IPS DF 6.9 (cell line): Measurements from ENCODE around the gene ADORA1.

Source experiments
- DNase-seq: peaks from one replicate; pipeline ENCODE4 v3.0.0-alpha.2; 2013; ENCODE audit warnings: low read depth, low spot score
- H3K27ac ChIP-seq: one replicate; pipeline ENCODE4 v1.5.1; 2013; ENCODE audit warnings: low read length, control low read depth
- H3K27me3 ChIP-seq: 2 replicates; pipeline ENCODE4 v1.6.1; 2013; ENCODE audit warnings: mild to moderate bottlenecking, low read length; ENCODE audit not compliant: control insufficient read depth, insufficient read depth
- H3K36me3 ChIP-seq: 2 replicates; pipeline ENCODE4 v1.6.1; 2013; ENCODE audit warnings: low read length; ENCODE audit not compliant: control insufficient read depth, insufficient read depth
- H3K4me1 ChIP-seq: 2 replicates; pipeline ENCODE4 v1.6.1; 2013; ENCODE audit warnings: low read length; ENCODE audit not compliant: control insufficient read depth, insufficient read depth
- H3K4me3 ChIP-seq: 2 replicates; pipeline ENCODE4 v1.5.1; 2013; ENCODE audit warnings: mild to moderate bottlenecking, low read length
- H3K9me3 ChIP-seq: 2 replicates; pipeline ENCODE4 v1.6.1; 2013; ENCODE audit warnings: low read length, inconsistent platforms; ENCODE audit not compliant: control insufficient read depth, insufficient read depth
- WGBS: extraction: QIAGEN DNeasy Blood & Tissue Kit; methylation state at CpG from one replicate; pipeline ENCODE4 v1.1.7; 2013; ENCODE audit warnings: mixed read lengths, missing lambda C conversion rate; ENCODE audit not compliant: insufficient read length, insufficient coverage; 5-methylcytosine and 5-hydroxymethylcytosine counted together

Gene ADORA1

DNA sequence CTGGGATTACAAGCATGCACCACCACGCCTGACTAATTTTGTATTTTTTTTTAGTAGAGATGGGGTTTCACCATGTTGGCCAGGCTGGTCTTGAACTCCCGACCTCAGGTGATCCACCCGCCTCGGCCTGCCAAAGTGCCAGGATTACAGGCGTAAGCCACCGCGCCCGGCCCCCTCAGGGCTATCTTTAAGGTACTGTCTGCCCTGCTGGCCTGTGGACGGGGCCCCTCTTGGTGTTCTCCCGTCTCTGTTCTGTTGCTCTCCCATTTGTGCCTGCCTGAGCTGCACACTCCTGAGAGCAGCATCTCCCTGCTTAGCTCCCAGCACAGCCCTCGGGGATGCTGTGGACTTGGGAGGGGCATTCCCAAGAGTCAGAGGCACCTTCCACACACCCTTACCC lies 34.2 kb downstream of the ADORA1 start:
- Histone ChIP-seq H3K9me3 (no peaks in the 10 kb centered on the region), H3K27me3 (no peaks in the 10 kb centered on the region)
- WGBS: no CpG with 5 or more reads among the region's 11 CpGs

DNA sequence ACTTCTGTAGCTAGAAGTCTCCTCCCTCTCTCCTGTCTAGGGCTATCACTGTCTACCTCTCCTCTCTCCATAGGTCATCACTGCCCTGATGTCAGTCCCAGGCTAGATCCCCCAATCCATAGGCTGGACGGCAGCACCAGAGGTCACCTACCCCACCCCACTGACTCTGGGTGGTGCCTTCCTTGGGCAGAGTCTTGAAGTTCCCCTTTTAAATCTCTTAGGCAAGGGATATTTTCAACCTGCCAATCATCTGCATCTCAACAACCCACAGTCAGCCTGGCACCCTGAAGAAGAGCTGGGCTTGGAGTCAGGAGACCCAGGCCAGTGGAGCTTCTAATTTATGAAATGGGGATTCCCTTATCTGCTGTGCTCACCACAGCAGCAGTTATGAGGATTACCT lies 34.9 kb downstream of the ADORA1 start:
- Histone ChIP-seq H3K4me3 (no peak overlapping the region), H3K27me3 (no peaks in the 10 kb centered on the region), H3K27ac (no peak overlapping the region), H3K4me1 (no peaks in the 10 kb centered on the region; the same call in 1 of the 2 replicates), H3K9me3 (no peaks in the 10 kb centered on the region), H3K36me3 (no peaks in the 10 kb centered on the region)
- DNase-seq: no peak
- WGBS: no CpG with 5 or more reads among the region's 1 CpG

More for the DNA sequence above, 34.2 kb downstream of the ADORA1 start:
- H3K4me3 ChIP-seq: no peak overlapping the region
- no peak overlapping the region for H3K27ac ChIP-seq
- H3K4me1 ChIP-seq: no peaks in the 10 kb centered on the region; the same call in 1 of the 2 replicates
- no peaks in the 10 kb centered on the region for H3K36me3 ChIP-seq
- no peak for DNase-seq

DNA sequence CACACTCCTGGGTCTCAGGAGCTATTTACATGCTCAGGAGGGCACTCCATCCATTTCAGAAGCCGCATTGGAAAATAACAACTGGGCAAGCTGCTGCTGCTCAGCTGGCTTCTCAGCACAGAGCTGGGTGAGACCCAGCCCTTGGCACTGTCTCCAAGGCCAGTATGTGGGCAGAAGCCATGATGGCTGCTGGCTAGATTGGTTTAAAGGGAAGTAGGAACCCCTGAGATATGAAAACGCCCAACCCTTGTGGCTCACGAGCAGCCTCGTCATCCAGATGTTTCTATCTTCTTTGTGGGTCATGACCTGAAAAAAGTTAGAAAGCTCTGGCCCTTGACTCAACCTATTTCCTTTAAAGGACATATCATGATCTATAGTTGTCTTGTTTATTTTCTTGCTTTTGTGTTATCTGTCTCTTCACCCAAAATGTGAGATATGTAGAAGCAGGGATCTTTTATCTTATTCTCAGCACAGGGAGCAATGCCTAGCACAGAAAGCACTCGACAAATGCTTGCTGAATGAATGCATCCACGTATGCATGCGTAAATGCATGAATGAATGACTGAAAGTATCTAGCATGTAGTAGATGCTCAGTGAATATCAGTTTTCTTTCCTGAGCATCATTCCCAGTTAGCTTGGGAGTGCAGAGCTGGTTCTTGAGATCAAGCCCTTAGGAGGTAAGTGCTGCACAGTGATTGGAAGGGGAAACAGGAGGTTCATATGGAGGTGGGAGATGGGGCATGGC lies 36.5 kb downstream of the ADORA1 start:
- Histone ChIP-seq H3K27me3 (no peaks in the 10 kb centered on the region), H3K4me1 (no peaks in the 10 kb centered on the region; the same call in 1 of the 2 replicates), H3K4me3 (no peak overlapping the region), H3K9me3 (no peaks in the 10 kb centered on the region), H3K27ac (no peak overlapping the region), H3K36me3 (no peaks in the 10 kb centered on the region)
- no CpG with 5 or more reads among the region's 7 CpGs for WGBS
- no peak for DNase-seq

DNA sequence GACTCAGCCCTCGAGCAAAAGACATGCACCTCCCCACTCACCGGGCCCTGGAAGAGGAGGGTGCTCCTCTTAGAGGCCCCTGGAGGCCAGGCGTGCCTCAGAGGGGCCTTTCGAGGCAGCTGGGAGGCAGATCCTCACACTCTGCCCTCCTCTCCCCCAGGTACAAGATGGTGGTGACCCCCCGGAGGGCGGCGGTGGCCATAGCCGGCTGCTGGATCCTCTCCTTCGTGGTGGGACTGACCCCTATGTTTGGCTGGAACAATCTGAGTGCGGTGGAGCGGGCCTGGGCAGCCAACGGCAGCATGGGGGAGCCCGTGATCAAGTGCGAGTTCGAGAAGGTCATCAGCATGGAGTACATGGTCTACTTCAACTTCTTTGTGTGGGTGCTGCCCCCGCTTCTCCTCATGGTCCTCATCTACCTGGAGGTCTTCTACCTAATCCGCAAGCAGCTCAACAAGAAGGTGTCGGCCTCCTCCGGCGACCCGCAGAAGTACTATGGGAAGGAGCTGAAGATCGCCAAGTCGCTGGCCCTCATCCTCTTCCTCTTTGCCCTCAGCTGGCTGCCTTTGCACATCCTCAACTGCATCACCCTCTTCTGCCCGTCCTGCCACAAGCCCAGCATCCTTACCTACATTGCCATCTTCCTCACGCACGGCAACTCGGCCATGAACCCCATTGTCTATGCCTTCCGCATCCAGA lies 37.7 kb downstream of the ADORA1 start:
- H3K9me3 ChIP-seq: no peaks in the 10 kb centered on the region
- H3K27me3 ChIP-seq: no peaks in the 10 kb centered on the region
- H3K27ac ChIP-seq: no peak overlapping the region
- H3K36me3 ChIP-seq: no peaks in the 10 kb centered on the region
- WGBS: no CpG with 5 or more reads among the region's 28 CpGs
- H3K4me3 ChIP-seq: no peak overlapping the region
- H3K4me1 ChIP-seq: no peaks in the 10 kb centered on the region; the same call in 1 of the 2 replicates
- DNase-seq: no peak

DNA sequence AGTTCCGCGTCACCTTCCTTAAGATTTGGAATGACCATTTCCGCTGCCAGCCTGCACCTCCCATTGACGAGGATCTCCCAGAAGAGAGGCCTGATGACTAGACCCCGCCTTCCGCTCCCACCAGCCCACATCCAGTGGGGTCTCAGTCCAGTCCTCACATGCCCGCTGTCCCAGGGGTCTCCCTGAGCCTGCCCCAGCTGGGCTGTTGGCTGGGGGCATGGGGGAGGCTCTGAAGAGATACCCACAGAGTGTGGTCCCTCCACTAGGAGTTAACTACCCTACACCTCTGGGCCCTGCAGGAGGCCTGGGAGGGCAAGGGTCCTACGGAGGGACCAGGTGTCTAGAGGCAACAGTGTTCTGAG lies 38.3 kb downstream of the ADORA1 start:
- H3K27me3 ChIP-seq: no peaks in the 10 kb centered on the region
- no peaks in the 10 kb centered on the region for H3K36me3 ChIP-seq
- no peak for DNase-seq
- H3K9me3 ChIP-seq: no peaks in the 10 kb centered on the region
- no peak overlapping the region for H3K4me3 ChIP-seq
- H3K4me1 ChIP-seq: no peaks in the 10 kb centered on the region; the same call in 1 of the 2 replicates
- H3K27ac ChIP-seq: no peak overlapping the region
- WGBS: no CpG with 5 or more reads among the region's 8 CpGs

DNA sequence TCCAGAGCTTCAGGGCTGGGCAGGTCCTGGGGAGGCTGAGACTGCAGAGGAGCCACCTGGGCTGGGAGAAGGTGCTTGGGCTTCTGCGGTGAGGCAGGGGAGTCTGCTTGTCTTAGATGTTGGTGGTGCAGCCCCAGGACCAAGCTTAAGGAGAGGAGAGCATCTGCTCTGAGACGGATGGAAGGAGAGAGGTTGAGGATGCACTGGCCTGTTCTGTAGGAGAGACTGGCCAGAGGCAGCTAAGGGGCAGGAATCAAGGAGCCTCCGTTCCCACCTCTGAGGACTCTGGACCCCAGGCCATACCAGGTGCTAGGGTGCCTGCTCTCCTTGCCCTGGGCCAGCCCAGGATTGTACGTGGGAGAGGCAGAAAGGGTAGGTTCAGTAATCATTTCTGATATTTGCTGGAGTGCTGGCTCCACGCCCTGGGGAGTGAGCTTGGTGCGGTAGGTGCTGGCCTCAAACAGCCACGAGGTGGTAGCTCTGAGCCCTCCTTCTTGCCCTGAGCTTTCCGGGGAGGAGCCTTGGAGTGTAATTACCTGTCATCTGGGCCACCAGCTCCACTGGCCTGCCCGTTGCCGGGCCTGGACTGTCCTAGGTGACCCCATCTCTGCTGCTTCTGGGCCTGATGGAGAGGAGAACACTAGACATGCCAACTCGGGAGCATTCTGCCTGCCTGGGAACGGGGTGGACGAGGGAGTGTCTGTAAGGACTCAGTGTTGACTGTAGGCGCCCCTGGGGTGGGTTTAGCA lies 38.8 kb downstream of the ADORA1 start:
- no peaks in the 10 kb centered on the region for H3K27me3 ChIP-seq
- H3K27ac ChIP-seq: no peak overlapping the region
- no peaks in the 10 kb centered on the region; the same call in 1 of the 2 replicates for H3K4me1 ChIP-seq
- H3K4me3 ChIP-seq: no peak overlapping the region
- no peak for DNase-seq
- no CpG with 5 or more reads among the region's 14 CpGs for WGBS
- no peaks in the 10 kb centered on the region for H3K9me3 ChIP-seq
- no peaks in the 10 kb centered on the region for H3K36me3 ChIP-seq

DNA sequence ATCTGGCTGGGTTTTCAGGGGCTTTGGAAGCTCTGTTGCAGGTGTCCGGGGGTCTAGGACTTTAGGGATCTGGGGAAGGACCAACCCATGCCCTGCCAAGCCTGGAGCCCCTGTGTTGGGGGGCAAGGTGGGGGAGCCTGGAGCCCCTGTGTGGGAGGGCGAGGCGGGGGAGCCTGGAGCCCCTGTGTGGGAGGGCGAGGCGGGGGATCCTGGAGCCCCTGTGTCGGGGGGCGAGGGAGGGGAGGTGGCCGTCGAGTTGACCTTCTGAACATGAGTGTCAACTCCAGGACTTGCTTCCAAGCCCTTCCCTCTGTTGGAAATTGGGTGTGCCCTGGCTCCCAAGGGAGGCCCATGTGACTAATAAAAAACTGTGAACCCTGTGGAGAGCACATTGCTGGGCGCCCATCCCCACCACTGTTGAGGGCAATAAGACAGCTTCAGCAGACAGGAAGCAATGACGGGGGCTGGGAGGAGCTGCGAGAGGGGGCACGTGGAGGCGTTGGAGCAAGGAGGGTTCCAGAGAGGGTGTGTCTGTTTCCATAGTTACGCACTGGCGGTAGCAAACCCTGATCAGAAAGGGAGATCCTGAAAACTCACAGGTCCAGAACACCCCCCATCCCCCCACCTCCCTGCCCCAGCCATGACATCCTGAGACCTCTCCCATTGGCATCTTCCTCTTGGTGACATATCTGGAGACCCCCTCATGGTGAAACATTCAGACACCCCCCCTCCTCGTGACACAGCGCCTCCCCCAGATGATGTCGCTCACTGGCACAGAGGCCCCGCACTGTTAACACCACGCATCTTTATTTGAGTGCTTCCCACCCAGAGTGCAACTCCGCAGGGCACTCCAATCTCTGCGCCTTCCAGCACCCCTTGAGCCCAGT lies 39.7 kb downstream of the ADORA1 start:
- H3K9me3 ChIP-seq: no peaks in the 10 kb centered on the region
- no peak for DNase-seq
- H3K27ac ChIP-seq: no peak overlapping the region
- no peaks in the 10 kb centered on the region; the same call in 1 of the 2 replicates for H3K4me1 ChIP-seq
- H3K36me3 ChIP-seq: no peaks in the 10 kb centered on the region
- no peaks in the 10 kb centered on the region for H3K27me3 ChIP-seq
- WGBS: no CpG with 5 or more reads among the region's 23 CpGs
- no peak overlapping the region for H3K4me3 ChIP-seq

DNA sequence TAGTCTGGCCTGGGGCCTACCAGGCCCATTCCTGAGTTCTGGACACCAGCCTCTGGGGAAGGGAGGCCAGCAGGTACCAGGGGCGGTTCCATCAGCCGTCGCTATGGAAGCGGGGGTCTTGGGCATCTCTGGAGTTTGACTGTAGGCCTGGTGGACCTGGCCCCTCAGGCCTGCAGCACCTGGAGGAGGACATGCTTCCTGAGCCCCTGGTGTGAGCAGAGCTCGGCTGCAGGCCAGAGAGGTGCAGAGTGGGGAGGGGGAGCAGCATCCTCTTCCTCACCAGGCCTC lies 40.3 kb downstream of the ADORA1 start:
- WGBS: no CpG with 5 or more reads among the region's 5 CpGs

DNA sequence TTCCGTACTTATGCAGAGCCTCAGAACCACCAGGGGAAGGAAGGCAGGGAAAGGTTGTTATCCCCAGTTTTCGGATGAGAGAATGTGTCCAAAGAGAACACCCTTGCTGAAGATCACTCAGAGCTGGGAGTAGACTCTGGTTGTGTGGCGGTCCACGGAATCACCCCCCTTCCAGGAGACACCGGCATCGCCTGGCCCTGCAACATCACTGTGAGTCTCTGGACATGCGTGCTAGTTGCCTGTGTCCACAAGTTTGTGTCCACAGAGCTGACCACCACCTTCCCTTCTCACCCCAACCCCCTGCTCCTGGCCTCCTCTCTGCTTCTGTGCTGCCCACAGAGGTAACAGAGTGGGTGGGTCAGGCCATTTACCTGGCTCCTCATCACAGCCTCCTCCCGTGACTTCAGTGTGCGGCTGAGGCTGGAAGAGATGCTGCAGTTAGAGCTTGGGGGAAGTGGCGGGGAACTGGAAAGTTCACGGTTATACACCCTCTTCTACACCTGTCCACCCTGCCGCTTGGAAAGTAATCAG lies 40.8 kb downstream of the ADORA1 start:
- Histone ChIP-seq H3K4me3 (no peak overlapping the region), H3K27ac (no peak overlapping the region), H3K9me3 (no peaks in the 10 kb centered on the region), H3K27me3 (no peaks in the 10 kb centered on the region), H3K4me1 (no peaks in the 10 kb centered on the region; the same call in 1 of the 2 replicates), H3K36me3 (no peaks in the 10 kb centered on the region)
- no CpG with 5 or more reads among the region's 12 CpGs for WGBS
- no peak for DNase-seq

More for the DNA sequence above, 40.3 kb downstream of the ADORA1 start:
- Histone ChIP-seq H3K4me1 (no peaks in the 10 kb centered on the region; the same call in 1 of the 2 replicates), H3K27ac (no peak overlapping the region), H3K9me3 (no peaks in the 10 kb centered on the region), H3K27me3 (no peaks in the 10 kb centered on the region), H3K4me3 (no peak overlapping the region), H3K36me3 (no peaks in the 10 kb centered on the region)
- DNase-seq: no peak
